SJCRH30 (cell line): Measurements from ENCODE around the gene PDE7B. TPM values are rescaled to one million over a fixed set of nuclear protein-coding genes. Genes with fewer than 3 reads are reported as not detected.

Experiments used
- DNase-seq, 2 experiments: peaks; one replicate each; pipeline ENCODE4 v3.0.0-alpha.2; 2015 to 2020
- H3K27ac ChIP-seq: fragments of 250-450 bp; sonication (Bioruptor Pico); 2 replicates; pipeline ENCODE4 v1.5.1; 2020; ENCODE audit warnings: mild to moderate bottlenecking, moderate library complexity
- H3K27me3 ChIP-seq: fragments of 250-450 bp; sonication (Bioruptor Pico); 2 replicates; pipeline ENCODE4 v1.5.1; 2020; ENCODE audit warnings: mild to moderate bottlenecking, moderate library complexity
- H3K36me3 ChIP-seq: fragments of 250-450 bp; sonication (Bioruptor Pico); 2 replicates; pipeline ENCODE4 v1.5.1; 2020; ENCODE audit warnings: mild to moderate bottlenecking, moderate library complexity
- H3K4me1 ChIP-seq: fragments of 250-450 bp; sonication (Bioruptor Pico); 2 replicates; pipeline ENCODE4 v1.5.1; 2020; ENCODE audit warnings: mild to moderate bottlenecking, moderate library complexity
- H3K4me3 ChIP-seq: fragments of 250-450 bp; sonication (Bioruptor Pico); 2 replicates; pipeline ENCODE4 v1.5.1; 2020; ENCODE audit warnings: mild to moderate bottlenecking, moderate library complexity
- H3K9me3 ChIP-seq: fragments of 250-450 bp; sonication (Bioruptor Pico); replicated peaks from 2 replicates; pipeline ENCODE4 v1.5.1; 2020; ENCODE audit warnings: mild to moderate bottlenecking, moderate library complexity
- total RNA-seq: library from RNA; depleted of rRNA; stranded (reverse); fragments of >200 nt; shearing (Covaris generic); gene quantifications from 2 replicates; pipeline ENCODE4 v1.2.3, GENCODE V29; 2014

The PDE7B gene
- total RNA-seq, 1 experiment from 2014 or later, result 0.20 TPM

GRCh38 chr6:135830452-135830881 lies 21.0 kb upstream of the PDE7B start:
- no peaks in the 10 kb centered on the region for H3K36me3 ChIP-seq
- no peaks in the 10 kb centered on the region for H3K4me1 ChIP-seq
- no peak for DNase-seq
- no peaks in the 10 kb centered on the region for H3K9me3 ChIP-seq
- no peak overlapping the region for H3K27ac ChIP-seq
- no peak overlapping the region for H3K4me3 ChIP-seq
- H3K27me3 ChIP-seq, result no peaks in the 10 kb centered on the region; the same call in 1 of the 2 replicates

DNA sequence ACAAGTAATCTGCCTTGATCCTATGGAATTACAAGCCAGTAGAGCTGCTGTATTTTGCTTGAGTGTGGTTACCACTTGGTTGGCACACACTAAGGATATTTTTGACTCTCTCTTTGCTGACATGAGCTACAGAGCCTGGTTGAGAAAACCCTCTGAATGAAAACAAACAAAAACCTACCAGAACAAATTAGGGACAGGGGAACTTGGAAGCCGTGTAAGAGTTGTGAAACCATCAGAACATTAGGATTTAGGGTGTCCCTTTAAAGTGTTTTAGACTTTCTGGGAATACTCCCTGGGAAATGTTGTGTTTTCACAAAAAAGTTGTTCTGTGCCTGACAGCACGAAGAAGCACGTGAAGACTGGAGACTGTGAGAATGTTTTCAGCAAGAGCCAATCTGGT lies 20.5 kb upstream of the PDE7B start:
- Histone ChIP-seq H3K27ac (no peak overlapping the region), H3K4me3 (no peak overlapping the region), H3K27me3 (no peaks in the 10 kb centered on the region; the same call in 1 of the 2 replicates), H3K4me1 (no peaks in the 10 kb centered on the region), H3K36me3 (no peaks in the 10 kb centered on the region), H3K9me3 (no peaks in the 10 kb centered on the region)
- DNase-seq, result peak in 1 of 2 experiments; percentile 9

- no peak for DNase-seq
Measured at GRCh38 chr6:135832166-135832565, 19.3 kb upstream of the PDE7B start.

DNA sequence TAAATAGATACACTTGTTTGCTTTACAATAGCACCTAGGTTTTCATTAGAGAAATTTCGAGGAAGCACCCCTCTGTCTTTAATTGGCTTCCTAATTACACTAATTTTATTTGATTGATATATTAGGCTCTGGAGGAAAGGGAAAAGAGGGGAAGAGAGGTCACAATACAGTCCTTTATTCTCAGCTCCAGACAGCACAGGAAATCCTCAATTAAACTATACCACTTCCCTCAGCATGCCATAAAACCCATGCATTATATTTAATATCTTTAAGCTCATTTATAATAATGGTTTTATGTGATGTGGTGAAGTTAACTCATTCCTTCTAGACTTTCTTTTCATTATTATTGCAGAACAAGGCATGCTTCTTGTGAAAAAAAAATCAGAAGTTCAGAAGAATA lies 17.7 kb upstream of the PDE7B start:
- Histone ChIP-seq H3K27ac (no peak overlapping the region), H3K36me3 (no peaks in the 10 kb centered on the region), H3K27me3 (no peaks in the 10 kb centered on the region; the same call in 1 of the 2 replicates), H3K4me3 (no peak overlapping the region), H3K4me1 (no peaks in the 10 kb centered on the region), H3K9me3 (no peaks in the 10 kb centered on the region)
- no peak for DNase-seq

More at GRCh38 chr6:135832166-135832565, 19.3 kb upstream of the PDE7B start:
- no peaks in the 10 kb centered on the region for H3K9me3 ChIP-seq
- no peaks in the 10 kb centered on the region for H3K4me1 ChIP-seq
- no peaks in the 10 kb centered on the region; the same call in 1 of the 2 replicates for H3K27me3 ChIP-seq
- no peak overlapping the region for H3K4me3 ChIP-seq
- no peak overlapping the region for H3K27ac ChIP-seq
- no peaks in the 10 kb centered on the region for H3K36me3 ChIP-seq

DNA sequence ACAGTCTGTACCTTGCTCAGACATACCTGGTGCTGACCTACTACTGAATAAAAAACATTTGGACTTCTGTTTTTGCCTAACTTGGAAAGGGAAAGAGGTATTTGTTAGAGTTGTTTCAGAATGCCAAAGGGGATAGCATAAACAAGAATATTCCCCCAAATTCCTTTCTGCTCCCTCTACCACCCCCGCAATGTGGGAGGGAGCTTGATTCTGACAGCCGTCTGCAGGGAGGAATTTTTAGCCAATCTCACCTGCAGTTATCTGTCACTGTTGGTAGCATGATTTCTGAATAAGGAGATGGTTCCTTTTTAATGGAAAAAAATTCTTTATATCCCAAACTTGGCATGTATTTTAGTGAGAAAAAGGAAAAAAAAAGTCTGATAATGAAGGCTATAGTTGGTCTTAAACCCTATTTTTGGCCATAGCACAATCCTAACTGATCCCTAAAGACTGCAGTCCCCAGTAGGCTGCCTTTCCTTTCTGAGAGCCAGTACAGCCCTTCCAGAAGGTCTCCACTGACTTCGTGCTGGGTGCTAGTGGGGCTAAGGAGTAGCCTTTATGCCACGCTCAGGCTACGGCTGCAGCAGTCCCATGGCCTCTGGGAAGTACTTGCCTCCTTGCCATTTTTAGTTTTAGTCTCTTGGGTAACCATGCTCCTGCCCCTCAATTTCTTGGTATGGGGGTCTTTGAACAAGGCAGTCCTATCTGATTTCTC lies 13.6 kb upstream of the PDE7B start:
- Histone ChIP-seq H3K9me3 (no peaks in the 10 kb centered on the region), H3K27me3 (no peaks in the 10 kb centered on the region; the same call in 1 of the 2 replicates), H3K36me3 (no peaks in the 10 kb centered on the region), H3K27ac (no peak overlapping the region), H3K4me1 (no peaks in the 10 kb centered on the region), H3K4me3 (no peak overlapping the region)
- no peak for DNase-seq

DNA sequence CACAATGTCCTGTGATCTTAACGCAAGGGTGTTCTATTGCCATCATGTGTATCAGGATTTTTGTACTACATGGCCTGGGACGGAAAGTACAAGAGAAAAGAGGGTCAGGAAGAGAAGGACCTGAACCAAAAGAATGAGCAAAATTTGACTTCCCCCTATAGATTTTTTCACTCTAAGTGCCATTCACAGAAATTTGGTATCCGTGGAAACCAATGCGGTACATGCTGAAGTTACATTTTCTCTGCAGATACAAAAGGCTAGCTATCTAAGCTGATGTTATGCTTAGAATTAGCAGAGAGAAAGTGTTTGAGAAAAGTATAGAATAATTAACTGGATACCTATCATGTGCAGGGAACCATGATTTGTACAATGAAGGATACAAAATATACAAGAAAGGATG lies 12.4 kb upstream of the PDE7B start:
- Histone ChIP-seq H3K27me3 (no peaks in the 10 kb centered on the region), H3K27ac (no peak overlapping the region), H3K4me1 (no peaks in the 10 kb centered on the region), H3K9me3 (no peaks in the 10 kb centered on the region), H3K36me3 (no peaks in the 10 kb centered on the region), H3K4me3 (no peak overlapping the region)
- no peak for DNase-seq

- Histone ChIP-seq H3K4me3 (no peak overlapping the region), H3K27me3 (no peaks in the 10 kb centered on the region), H3K9me3 (no peaks in the 10 kb centered on the region)
Measured at GRCh38 chr6:135842618-135843392, 8.7 kb upstream of the PDE7B start.

GRCh38 chr6:135850882-135851281 lies 619 bp upstream of the PDE7B start:
- H3K4me3 ChIP-seq, result no peak overlapping the region
- no peaks in the 10 kb centered on the region; the same call in 1 of the 2 replicates for H3K27me3 ChIP-seq
- no peaks in the 10 kb centered on the region for H3K4me1 ChIP-seq
- DNase-seq, result no peak
- no peak overlapping the region for H3K27ac ChIP-seq
- no peaks in the 10 kb centered on the region for H3K9me3 ChIP-seq
- H3K36me3 ChIP-seq, result no peaks in the 10 kb centered on the region

More at GRCh38 chr6:135842618-135843392, 8.7 kb upstream of the PDE7B start:
- no peak for DNase-seq
- no peak overlapping the region for H3K27ac ChIP-seq
- no peaks in the 10 kb centered on the region for H3K36me3 ChIP-seq
- H3K4me1 ChIP-seq, result no peaks in the 10 kb centered on the region

DNA sequence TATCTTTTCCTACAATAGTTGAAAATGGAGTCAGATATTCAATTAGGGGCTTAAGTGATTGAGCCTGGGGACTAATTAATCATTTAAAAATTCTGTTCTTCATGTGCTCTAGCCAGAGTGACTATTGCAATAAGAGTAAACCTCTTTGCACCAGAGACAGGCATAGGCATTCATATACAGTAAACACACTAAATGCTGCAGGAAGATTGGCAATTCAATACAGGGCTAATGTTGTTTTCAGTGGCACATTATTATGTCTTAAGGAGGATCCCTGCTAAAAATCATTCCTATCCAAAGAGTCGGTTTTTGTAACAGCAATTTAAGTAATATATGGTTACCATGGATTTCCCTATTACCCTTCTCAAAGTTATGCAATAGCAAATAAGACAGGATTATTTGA lies 1.2 kb downstream of the PDE7B start:
- no peak for DNase-seq
- Histone ChIP-seq H3K27ac (no peak overlapping the region), H3K9me3 (no peaks in the 10 kb centered on the region), H3K27me3 (no peaks in the 10 kb centered on the region; the same call in 1 of the 2 replicates), H3K4me1 (no peaks in the 10 kb centered on the region), H3K4me3 (no peak overlapping the region), H3K36me3 (no peaks in the 10 kb centered on the region)

DNA sequence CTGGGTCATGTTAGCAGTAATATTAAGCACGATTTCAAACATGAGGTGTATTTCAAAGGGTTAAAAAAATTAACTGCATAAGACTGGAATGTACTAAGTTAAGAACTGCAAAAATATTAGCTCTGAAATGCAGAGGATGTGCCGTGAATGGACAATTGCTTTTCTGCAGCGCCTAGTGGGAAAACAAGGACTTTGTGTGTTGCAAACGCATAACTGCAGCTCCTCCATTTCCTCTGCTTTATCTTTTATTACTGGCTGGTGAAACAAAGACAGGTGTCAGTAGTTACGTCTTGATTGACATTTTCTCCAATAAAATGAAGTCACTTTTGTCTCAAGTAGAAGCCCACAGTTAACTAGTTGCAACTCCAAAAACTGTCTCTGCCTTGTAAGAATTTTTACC lies 1.7 kb downstream of the PDE7B start:
- H3K36me3 ChIP-seq, result no peaks in the 10 kb centered on the region
- DNase-seq, result no peak
- H3K4me3 ChIP-seq, result no peak overlapping the region

GRCh38 chr6:135853986-135854385 lies 2.5 kb downstream of the PDE7B start:
- Histone ChIP-seq H3K4me3 (no peak overlapping the region), H3K36me3 (no peaks in the 10 kb centered on the region), H3K27ac (no peak overlapping the region), H3K4me1 (no peaks in the 10 kb centered on the region), H3K9me3 (no peaks in the 10 kb centered on the region), H3K27me3 (no peaks in the 10 kb centered on the region; the same call in 1 of the 2 replicates)
- no peak for DNase-seq

More for the DNA sequence above, 1.7 kb downstream of the PDE7B start:
- no peaks in the 10 kb centered on the region for H3K4me1 ChIP-seq
- no peaks in the 10 kb centered on the region; the same call in 1 of the 2 replicates for H3K27me3 ChIP-seq
- no peaks in the 10 kb centered on the region for H3K9me3 ChIP-seq
- no peak overlapping the region for H3K27ac ChIP-seq

DNA sequence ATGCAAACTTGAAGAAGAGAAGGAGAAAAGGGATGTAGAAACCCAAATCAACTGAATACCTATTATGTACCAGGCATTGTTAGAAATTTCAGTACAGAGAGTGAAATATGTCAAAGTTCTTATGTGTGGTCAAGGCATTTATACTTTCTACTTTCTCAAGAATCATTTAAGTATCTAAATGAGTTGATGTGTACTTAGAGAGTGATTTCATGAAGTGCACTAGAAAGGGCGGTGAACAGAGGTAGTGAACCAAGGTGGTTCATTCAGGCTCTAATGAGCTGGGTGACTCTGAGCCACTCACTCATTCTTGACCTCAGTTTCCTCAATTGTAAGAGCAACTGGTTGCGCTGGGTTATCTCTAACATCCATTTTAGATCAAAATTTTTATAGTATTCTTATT lies 3.3 kb downstream of the PDE7B start:
- H3K27ac ChIP-seq, result no peak overlapping the region
- no peaks in the 10 kb centered on the region; the same call in 1 of the 2 replicates for H3K27me3 ChIP-seq
- H3K4me1 ChIP-seq, result no peaks in the 10 kb centered on the region

GRCh38 chr6:135858931-135859330 lies 7.4 kb downstream of the PDE7B start:
- Histone ChIP-seq H3K27me3 (no peaks in the 10 kb centered on the region), H3K9me3 (no peaks in the 10 kb centered on the region), H3K4me3 (no peak overlapping the region), H3K27ac (no peak overlapping the region), H3K36me3 (no peaks in the 10 kb centered on the region), H3K4me1 (no peaks in the 10 kb centered on the region)
- no peak for DNase-seq

More for the DNA sequence above, 3.3 kb downstream of the PDE7B start:
- Histone ChIP-seq H3K9me3 (no peaks in the 10 kb centered on the region), H3K4me3 (no peak overlapping the region), H3K36me3 (no peaks in the 10 kb centered on the region)
- no peak for DNase-seq

DNA sequence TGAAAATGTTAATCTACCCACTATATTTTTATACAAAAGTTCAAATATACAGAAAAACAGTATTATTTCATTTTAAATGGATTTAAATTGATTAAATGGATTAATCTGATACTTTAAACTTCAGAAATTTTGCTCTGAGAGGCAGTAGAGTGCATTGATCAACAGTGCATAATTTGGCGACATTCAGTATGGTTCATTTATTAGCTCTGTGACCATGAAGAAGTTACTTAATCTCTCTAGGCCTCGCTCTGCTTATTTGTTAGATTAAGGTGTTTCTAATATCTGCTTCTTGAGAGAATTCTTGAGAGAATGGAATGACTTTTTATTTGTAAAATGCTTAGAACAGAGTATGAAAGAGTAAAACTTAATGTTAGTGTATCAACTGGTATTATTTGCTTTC lies 8.9 kb downstream of the PDE7B start:
- H3K27ac ChIP-seq, result no peak overlapping the region
- no peaks in the 10 kb centered on the region for H3K27me3 ChIP-seq
- H3K4me3 ChIP-seq, result no peak overlapping the region
- H3K36me3 ChIP-seq, result no peaks in the 10 kb centered on the region
- no peaks in the 10 kb centered on the region for H3K9me3 ChIP-seq
- no peaks in the 10 kb centered on the region for H3K4me1 ChIP-seq
- no peak for DNase-seq

DNA sequence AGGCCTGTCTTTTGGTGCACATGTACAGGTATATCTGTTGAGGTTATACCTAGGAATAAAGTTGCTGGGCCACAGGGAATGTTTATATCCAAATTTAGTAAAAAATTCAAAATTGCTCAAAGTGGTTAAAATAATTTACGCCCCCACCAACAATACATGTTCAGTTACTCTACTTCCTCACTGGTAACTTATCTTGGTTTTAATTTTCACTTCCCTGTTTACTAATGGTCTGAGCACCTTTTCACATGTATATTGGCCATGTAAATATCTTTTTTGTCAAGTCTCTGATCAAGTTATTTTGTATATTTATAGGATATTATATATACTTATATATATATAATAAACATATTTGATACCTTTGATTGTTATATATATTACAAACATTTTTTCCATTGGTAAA lies 9.7 kb downstream of the PDE7B start:
- Histone ChIP-seq H3K4me1 (no peaks in the 10 kb centered on the region), H3K36me3 (no peaks in the 10 kb centered on the region), H3K4me3 (no peak overlapping the region), H3K9me3 (no peaks in the 10 kb centered on the region), H3K27me3 (no peaks in the 10 kb centered on the region), H3K27ac (no peak overlapping the region)
- no peak for DNase-seq
